C4-2B (cell line): ENCODE results near the gene GRHL1.
A peak's percentile ranks its signal among the peaks of the same experiment; 100 is the strongest.
"Not testable (repeated sequence)": the region's sequence is repeated elsewhere in the genome, so short reads cannot be mapped to it uniquely, and the experiment has no call there.

ENCODE experiments used
- H3K27ac ChIP-seq: fragments of 450-650 bp; 2 replicates; pipeline ENCODE4 v1.5.1; 2017
- ZFX ChIP-seq: fragments of 450-650 bp; IDR thresholded peaks from 2 replicates; pipeline ENCODE4 v1.6.1; 2017
- TF ChIP-seq, protein P1 (sequence below): fragments of 450-650 bp; conservative IDR thresholded peaks from 2 replicates; pipeline ENCODE4 v1.5.1; 2017; ENCODE audit warnings: mild to moderate bottlenecking

The GRHL1 gene

DNA sequence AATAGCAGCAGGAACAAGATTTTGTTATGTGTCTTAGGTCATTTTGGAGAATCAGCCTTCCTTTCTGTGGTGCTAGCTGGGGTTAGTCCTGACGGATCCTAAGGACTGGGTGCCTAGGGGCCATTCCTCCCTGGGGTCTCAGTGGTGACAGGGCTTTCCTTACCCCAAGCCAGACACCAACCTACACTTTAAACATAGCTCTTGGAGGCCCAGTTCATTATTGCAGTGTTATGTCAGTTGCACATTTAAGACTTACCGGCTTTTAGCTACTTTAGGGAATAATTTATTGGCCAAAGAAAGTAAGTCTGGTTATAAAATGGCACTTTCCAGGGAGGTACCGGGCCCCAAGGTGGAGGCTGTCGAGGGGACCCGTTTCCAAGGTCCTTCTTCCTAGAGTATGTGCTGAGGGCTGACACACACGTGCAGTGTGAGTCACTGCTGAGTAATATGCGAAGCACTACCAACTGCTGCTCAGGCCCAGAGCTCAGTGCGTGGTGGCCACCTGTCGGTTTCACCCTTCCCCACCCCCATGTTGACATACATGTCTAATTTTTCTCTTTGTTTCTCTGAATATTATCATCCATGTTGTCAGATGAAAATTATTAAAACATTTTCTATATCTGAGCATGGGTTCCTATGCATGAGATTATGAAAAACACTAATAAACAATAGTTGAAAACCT is 37.0 kb upstream of the GRHL1 start:
- H3K27ac ChIP-seq, result no peak overlapping the region
- TF ChIP-seq ZFX, result no peak
- TF ChIP-seq, protein P1, sequence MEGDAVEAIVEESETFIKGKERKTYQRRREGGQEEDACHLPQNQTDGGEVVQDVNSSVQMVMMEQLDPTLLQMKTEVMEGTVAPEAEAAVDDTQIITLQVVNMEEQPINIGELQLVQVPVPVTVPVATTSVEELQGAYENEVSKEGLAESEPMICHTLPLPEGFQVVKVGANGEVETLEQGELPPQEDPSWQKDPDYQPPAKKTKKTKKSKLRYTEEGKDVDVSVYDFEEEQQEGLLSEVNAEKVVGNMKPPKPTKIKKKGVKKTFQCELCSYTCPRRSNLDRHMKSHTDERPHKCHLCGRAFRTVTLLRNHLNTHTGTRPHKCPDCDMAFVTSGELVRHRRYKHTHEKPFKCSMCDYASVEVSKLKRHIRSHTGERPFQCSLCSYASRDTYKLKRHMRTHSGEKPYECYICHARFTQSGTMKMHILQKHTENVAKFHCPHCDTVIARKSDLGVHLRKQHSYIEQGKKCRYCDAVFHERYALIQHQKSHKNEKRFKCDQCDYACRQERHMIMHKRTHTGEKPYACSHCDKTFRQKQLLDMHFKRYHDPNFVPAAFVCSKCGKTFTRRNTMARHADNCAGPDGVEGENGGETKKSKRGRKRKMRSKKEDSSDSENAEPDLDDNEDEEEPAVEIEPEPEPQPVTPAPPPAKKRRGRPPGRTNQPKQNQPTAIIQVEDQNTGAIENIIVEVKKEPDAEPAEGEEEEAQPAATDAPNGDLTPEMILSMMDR, result no peak

DNA sequence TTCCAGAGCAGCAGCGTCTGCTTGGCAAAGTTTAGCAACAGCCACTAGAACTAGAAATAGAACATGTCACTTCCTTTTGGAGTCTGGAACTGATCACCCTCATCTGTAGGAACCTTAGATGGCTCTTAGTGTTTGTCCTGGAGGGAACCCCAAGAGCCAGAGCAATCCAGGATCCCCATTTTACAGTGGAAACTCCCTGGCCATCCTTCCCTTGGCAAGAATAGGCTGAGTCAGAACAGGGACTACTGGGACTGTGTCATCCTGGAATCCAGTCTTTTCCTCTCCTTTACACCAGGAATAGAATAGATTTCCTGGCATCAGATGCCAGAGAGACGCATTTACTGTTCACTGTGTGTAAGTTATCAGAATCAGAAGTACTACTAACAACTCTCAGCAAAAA is 33.2 kb upstream of the GRHL1 start:
- TF ChIP-seq, protein P1, result no peak
- TF ChIP-seq ZFX, result no peak

DNA sequence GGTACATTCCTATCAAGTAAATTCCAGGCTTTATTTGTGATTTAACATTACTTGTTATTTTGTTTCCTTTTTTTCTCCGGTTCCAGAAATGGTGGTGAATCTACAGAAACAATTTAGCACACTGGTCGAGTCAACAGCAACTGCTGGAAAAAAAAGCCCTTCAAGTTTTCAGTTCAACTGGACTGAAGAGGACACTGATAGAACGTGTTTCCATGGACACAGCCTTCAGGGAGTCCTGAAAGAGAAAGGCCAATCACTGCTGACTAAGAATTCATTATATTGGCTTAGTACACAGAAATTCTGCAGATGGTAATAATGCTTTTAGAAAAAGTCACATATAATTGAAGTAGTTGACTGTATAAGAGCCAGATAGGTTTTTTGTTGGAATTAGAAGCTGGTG is 32.0 kb upstream of the GRHL1 start:
- TF ChIP-seq, protein P1, result no peak
- TF ChIP-seq ZFX, result no peak

More for the DNA sequence above, 33.2 kb upstream of the GRHL1 start:
- H3K27ac ChIP-seq, result no peak overlapping the region

DNA sequence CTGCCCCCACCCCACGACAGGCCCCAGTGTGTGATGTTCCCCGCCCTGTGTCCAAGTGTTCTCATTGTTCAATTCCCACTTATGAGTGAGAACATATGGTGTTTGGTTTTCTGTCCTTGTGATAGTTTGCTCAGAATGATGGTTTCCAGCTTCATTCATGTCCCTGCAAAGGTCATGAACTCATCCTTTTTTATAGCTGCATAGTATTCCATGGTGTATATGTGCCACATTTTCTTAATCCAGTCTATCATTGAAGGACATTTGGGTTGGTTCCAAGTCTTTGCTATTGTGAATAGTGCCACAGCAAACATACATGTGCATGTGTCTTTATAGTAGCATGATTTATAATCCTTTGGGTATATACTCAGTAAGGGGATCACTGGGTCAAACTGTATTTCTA is 24.5 kb upstream of the GRHL1 start:
- H3K27ac ChIP-seq, result not testable (repeated sequence)

More for the DNA sequence above, 32.0 kb upstream of the GRHL1 start:
- no peak overlapping the region for H3K27ac ChIP-seq

DNA sequence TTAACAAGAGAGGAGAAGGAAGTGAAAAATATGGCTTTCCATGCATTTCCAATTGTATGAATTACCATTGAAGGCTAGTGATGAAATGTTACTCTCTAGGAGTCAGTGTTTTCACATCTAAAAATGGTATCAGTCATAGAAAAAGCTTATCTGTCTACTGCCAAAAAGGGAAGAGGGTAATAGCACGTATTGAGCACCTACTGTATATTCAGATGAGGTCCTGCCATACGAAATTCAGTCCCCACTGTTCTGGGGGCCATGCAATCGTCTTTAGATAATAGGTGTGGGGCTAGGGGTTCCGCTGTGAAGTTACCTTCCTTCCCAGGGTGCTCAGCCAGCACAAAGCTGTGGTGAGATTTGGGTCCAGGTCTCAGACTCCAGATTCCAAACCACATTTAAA is 14.2 kb upstream of the GRHL1 start:
- no peak overlapping the region for H3K27ac ChIP-seq
- no peak for TF ChIP-seq ZFX
- TF ChIP-seq, protein P1, result no peak

DNA sequence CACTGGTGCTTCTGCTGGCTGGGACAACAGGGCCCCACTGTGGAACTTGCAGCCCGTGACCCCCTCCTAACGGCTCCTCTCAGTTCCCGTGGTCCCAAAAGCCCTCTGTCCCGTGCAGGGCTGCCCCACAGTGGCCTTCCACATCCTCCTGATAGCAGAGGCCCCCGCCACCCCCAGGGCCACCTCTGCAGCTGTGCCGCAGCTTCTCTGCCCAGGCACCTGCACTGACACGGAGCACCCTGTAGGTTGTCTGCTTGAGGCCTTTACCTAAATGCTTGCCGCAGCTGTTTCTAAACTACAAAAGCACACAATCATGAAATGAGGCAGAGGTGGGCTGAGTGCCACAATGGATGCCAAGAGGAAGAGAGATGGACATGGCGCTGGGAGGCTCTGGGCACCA is 13.5 kb upstream of the GRHL1 start:
- no peak overlapping the region for H3K27ac ChIP-seq
- no peak for TF ChIP-seq ZFX
- TF ChIP-seq, protein P1, result no peak

DNA sequence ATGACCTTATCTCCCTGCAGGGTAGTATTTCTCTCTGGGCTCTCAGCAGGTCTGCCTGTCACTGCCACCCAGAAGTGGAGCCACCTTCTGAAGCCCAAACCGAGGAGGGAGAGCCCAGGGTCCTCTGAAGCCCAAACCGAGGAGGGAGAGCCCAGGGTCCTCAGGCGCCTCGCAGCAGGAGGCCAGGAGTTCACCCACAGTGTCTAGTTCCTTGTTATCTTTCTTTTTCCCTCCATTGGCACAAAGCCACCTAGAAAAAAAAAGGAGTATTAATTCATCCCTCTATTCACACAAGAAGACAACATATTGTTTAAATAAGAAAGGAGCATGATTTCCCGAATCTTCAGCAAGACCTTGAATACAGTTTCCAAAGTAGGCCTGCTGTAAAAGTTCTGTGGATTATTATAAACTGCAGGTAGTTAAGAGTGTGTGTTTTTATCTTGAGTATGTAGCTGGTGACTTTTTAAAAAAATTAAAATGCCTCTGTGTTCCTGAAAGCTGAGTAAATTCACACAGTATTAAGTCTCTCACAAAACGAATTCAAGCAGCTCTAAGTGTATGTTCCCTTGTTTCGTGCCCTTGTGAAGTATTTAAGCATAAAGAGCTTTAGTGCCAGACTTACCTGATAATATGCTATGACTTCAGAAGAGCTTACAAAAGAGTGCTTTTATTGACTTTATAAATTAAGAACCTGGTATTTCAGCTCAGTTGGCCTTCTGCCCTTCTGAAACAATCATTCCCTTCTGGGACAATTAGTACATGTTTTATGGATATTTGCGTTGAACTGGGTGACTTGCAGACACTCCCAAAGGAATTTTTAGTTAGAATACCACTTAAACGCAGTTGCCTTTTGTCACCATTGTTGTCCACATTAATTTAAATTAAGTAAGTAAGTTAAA is 11.7 kb upstream of the GRHL1 start:
- peak overlapping the region; percentile 30 for H3K27ac ChIP-seq
- TF ChIP-seq, protein P1, result no peak
- TF ChIP-seq ZFX, result no peak
